Measurements from ENCODE around the gene MED29. TPM values are rescaled to one million over a fixed set of nuclear protein-coding genes. Genes with fewer than 3 reads are reported as not detected.

The MED29 gene
- total and polyA plus RNA-seq, 2 of the 4 experiments (the other 2 are of a cell fraction): 17.6 to 28.8 TPM

DNA sequence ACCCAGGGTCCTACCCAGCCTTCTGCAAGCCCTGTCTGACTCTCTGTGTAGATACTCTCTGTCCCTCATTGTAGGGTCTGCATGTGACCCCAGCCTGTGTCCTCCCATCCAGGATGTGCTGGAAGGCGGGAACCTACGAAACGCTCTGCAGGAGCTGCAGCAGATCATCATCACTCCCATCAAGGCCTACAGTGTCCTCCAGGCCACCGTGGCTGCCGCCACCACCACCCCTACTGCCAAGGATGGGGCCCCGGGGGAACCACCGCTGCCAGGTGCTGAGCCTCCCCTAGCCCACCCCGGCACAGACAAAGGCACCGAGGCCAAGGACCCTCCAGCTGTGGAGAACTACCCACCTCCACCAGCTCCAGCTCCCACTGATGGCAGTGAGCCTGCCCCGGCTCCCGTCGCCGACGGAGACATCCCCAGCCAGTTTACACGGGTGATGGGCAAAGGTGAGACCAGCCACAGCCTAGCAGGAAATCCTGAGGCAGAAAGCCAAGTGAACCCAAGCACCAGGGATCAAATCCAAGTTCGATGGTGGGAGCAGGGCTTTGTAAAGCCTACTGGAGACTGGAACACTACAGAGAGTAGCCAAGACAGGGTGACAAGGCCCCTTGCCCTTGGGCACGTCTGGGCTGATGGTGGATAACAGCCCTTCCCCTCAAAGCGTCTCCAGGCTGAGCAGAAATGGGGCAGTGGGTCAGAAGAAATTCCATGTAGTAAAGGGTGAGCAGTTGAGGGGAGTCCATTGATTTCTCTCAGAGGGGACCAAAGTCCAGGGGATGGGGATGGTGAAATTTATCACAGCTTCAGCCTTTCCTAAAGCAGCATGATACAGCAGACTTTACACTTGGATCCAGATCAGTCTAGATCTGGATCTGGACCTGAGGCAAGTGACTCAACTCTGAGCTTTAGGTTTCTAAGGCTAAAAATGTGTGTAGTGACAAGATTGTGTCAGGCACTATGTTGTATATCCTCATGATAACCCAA, 13.5 kb upstream of the MED29 start:
- POLR2A ChIA-PET (ENCODE audit: unreplicated experiment): no interaction called here
- Histone ChIP-seq H3K9me3 (ENCODE audit: control insufficient read depth, insufficient read depth, low read length) (no peaks in the 10 kb centered on the region), H2AFZ (replicated peaks; ENCODE audit: low read length, poor library complexity) (no peak overlapping the region), H3K56ac (ENCODE audit: extremely low read depth, insufficient read depth, low read length) (no peak overlapping the region), H4K5ac (ENCODE audit: low read depth, low read length) (no peak overlapping the region), H3K36me3 (ENCODE audit: control insufficient read depth, insufficient read depth, low read length) (peaks cover 80% of the 10 kb centered on the region), H2AK9ac (replicated peaks; ENCODE audit: low read depth, low read length, poor library complexity) (no peak overlapping the region), H2BK120ac (ENCODE audit: low read depth, low read length) (no peak overlapping the region), H2BK20ac (ENCODE audit: low read depth, low read length) (no peak overlapping the region), H3K4ac (ENCODE audit: low read depth, low read length) (no peak overlapping the region), H2BK5ac (ENCODE audit: low read depth, low read length, poor library complexity, severe bottlenecking) (no peak overlapping the region), H2BK15ac (ENCODE audit: low read depth, low read length) (no peak overlapping the region), H3K4me3 (ENCODE audit: insufficient read depth, low read depth, low read length) (no peak overlapping the region), H2AK5ac (ENCODE audit: low read depth, low read length) (no peak overlapping the region), H3K27me3 (ENCODE audit: control insufficient read depth, insufficient read depth, low read length) (no peaks in the 10 kb centered on the region), H3K18ac (ENCODE audit: low read depth, low read length) (no peak overlapping the region), H4K20me1 (ENCODE audit: insufficient read depth, low read length) (peaks cover 5% of the 10 kb centered on the region), H3K4me2 (ENCODE audit: low read depth, low read length) (no peak overlapping the region), H4K91ac (ENCODE audit: insufficient read depth, low read depth, low read length) (no peak overlapping the region), H3K79me1 (ENCODE audit: low read depth in 1 of 2, low read length in 2 of 2) (peaks cover 22 to 37% of the 10 kb centered on the region in 2 experiments), H3K23ac (ENCODE audit: low read depth, low read length) (no peak overlapping the region), H3K9ac (ENCODE audit: low read depth, low read length) (no peak overlapping the region), H3K9me1 (ENCODE audit: insufficient read depth, low read length) (peaks cover 17% of the 10 kb centered on the region), H3K14ac (replicated peaks; ENCODE audit: low read depth, low read length) (no peak overlapping the region), H4K8ac (ENCODE audit: low read depth in 2 of 2, low read length in 2 of 2) (no peak overlapping the region), H3K4me1 (ENCODE audit: control insufficient read depth, insufficient read depth, low read length) (peaks cover 8% of the 10 kb centered on the region), H3K27ac (ENCODE audit: insufficient read depth, low read length) (no peak overlapping the region)
- TF ChIP-seq, protein P1, sequence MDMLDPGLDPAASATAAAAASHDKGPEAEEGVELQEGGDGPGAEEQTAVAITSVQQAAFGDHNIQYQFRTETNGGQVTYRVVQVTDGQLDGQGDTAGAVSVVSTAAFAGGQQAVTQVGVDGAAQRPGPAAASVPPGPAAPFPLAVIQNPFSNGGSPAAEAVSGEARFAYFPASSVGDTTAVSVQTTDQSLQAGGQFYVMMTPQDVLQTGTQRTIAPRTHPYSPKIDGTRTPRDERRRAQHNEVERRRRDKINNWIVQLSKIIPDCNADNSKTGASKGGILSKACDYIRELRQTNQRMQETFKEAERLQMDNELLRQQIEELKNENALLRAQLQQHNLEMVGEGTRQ (IDR thresholded peaks at IDR 0.05; ENCODE audit: low read depth, low read length): no peak
- TF ChIP-seq SMC3 (IDR thresholded peaks at IDR 0.05; ENCODE audit: low read depth, low read length) (no peak), BHLHE40 (IDR thresholded peaks at IDR 0.05; ENCODE audit: low read depth, low read length) (no peak), POLR2A (IDR thresholded peaks at IDR 0.05; ENCODE audit: low read depth, low read length) (no peak), CEBPB (IDR thresholded peaks at IDR 0.05; ENCODE audit: low read depth, low read length) (no peak), MXI1 (IDR thresholded peaks at IDR 0.05; ENCODE audit: borderline replicate concordance, low read depth, low read length) (no peak), MAFK (IDR thresholded peaks at IDR 0.05; ENCODE audit: low read depth, low read length) (no peak), RFX5 (IDR thresholded peaks at IDR 0.05; ENCODE audit: low read depth, low read length) (no peak)
- BruUV-seq (replicated peaks): no TSS peak
- CTCF ChIA-PET: no interaction called here
- intact Hi-C loops (cut with micrococcal nuclease) (no loop called here), dilution Hi-C loops (cut with HindIII; ENCODE audit: low sequenced_read_pairs, unreplicated experiment) (no loop called here), in situ Hi-C loops (cut with MboI; ENCODE audit: low sequenced_read_pairs) (no loop called here)
- 89% methylated on average over 5 of the region's 18 CpGs; no CpG with 5 or more reads in 1 of the 2 experiments for WGBS, 2 experiments (ENCODE audit: extremely low coverage in 2 of 2, insufficient read length in 1 of 2)
- ATAC-seq (ENCODE audit: low read depth) (no peak; the same call in 1 of the 2 replicates), DNase-seq (no peak)
